Thymus (tissue), 11 donors: ENCODE data around the gene ARVCF. TPM values are rescaled to one million over a fixed set of nuclear protein-coding genes. Genes with fewer than 3 reads are reported as not detected.

Source experiments
- DNase-seq, 9 donors: peaks; one replicate each; pipeline ENCODE4 v3.0.0-alpha.2; 2013; ENCODE audit warnings: low spot score in 9 of 9, low read depth in 6 of 9, missing footprints in 1 of 9
- H3K27ac ChIP-seq, 2 donors: one replicate each; pipeline ENCODE4 v1.5.1; 2013; ENCODE audit warnings: control low read depth in 1 of 2, low read depth in 1 of 2, low read length in 1 of 2, mild to moderate bottlenecking in 1 of 2, moderate library complexity in 1 of 2
- H3K27me3 ChIP-seq, 2 donors: one replicate each; pipeline ENCODE4 v1.5.1; 2013; ENCODE audit warnings: low read length in 1 of 2; ENCODE audit not compliant: control insufficient read depth in 2 of 2, insufficient read depth in 1 of 2
- H3K36me3 ChIP-seq, 2 donors: one replicate each; pipeline ENCODE4 v1.5.1; 2013; ENCODE audit warnings: low read length in 1 of 2, mild to moderate bottlenecking in 1 of 2, moderate library complexity in 1 of 2; ENCODE audit not compliant: control insufficient read depth in 2 of 2, insufficient read depth in 2 of 2
- H3K4me1 ChIP-seq, 2 donors: one replicate each; pipeline ENCODE4 v1.5.1; 2013; ENCODE audit warnings: low read length in 2 of 2; ENCODE audit not compliant: control insufficient read depth in 2 of 2, insufficient read depth in 2 of 2
- H3K4me3 ChIP-seq, 2 donors: one replicate each; pipeline ENCODE4 v1.5.1; 2013; ENCODE audit warnings: low read length in 2 of 2, control low read depth in 1 of 2, mild to moderate bottlenecking in 1 of 2
- H3K9me3 ChIP-seq, 2 donors: one replicate each; pipeline ENCODE4 v1.5.1; 2013; ENCODE audit warnings: low read length in 1 of 2, mild to moderate bottlenecking in 1 of 2; ENCODE audit not compliant: control insufficient read depth in 2 of 2, insufficient read depth in 1 of 2
- WGBS: extraction: QIAGEN DNeasy Blood & Tissue Kit; methylation state at CpG from one replicate; pipeline ENCODE4 v1.1.7; 2013; 5-methylcytosine and 5-hydroxymethylcytosine counted together
- polyA plus RNA-seq: library from polyadenylated mRNA; stranded (reverse); fragments of 200-250 nt; gene quantifications from one replicate; pipeline ENCODE4 v1.2.3, GENCODE V29; 2013
- total RNA-seq: library from RNA; stranded (reverse); fragments of 120-200 nt; gene quantifications from one replicate; pipeline ENCODE4 v1.2.4, GENCODE V29; 2013
- donor health status: healthy.

The ARVCF gene
- total and polyA plus RNA-seq, 2 donors, result 2.1 to 8.2 TPM

DNA sequence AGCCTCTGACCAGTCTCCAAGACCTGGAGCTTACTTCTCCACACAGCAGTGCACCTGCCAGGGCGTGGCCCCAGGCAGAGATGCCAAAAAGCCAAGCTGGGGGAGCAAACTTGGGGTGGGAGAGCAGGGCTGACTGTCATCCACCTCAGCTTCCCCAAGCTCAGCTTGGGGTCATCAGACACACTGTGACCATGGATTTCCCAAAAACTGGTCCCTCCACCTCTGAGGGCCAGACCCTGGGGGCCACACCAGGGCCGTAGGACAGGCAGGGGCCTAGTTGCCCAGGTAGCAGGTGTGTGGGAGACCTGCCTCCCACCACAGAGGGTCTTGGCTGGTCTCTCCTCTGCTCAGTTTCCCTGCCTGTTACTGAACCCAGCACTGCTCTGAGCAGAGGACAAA, 30.6 kb downstream of the ARVCF start:
- Histone ChIP-seq H3K27me3 (peaks cover 0 to 15% of the 10 kb centered on the region in 2 donors), H3K9me3 (no peaks in the 10 kb centered on the region), H3K27ac (no peak overlapping the region), H3K4me1 (peaks cover 7 to 12% of the 10 kb centered on the region in 2 donors), H3K36me3 (no peaks in the 10 kb centered on the region), H3K4me3 (peak overlapping the region in 1 of 2 donors; percentile 44)
- no peak for DNase-seq
- WGBS, result 79% methylated on average over 2 of the region's 2 CpGs

DNA sequence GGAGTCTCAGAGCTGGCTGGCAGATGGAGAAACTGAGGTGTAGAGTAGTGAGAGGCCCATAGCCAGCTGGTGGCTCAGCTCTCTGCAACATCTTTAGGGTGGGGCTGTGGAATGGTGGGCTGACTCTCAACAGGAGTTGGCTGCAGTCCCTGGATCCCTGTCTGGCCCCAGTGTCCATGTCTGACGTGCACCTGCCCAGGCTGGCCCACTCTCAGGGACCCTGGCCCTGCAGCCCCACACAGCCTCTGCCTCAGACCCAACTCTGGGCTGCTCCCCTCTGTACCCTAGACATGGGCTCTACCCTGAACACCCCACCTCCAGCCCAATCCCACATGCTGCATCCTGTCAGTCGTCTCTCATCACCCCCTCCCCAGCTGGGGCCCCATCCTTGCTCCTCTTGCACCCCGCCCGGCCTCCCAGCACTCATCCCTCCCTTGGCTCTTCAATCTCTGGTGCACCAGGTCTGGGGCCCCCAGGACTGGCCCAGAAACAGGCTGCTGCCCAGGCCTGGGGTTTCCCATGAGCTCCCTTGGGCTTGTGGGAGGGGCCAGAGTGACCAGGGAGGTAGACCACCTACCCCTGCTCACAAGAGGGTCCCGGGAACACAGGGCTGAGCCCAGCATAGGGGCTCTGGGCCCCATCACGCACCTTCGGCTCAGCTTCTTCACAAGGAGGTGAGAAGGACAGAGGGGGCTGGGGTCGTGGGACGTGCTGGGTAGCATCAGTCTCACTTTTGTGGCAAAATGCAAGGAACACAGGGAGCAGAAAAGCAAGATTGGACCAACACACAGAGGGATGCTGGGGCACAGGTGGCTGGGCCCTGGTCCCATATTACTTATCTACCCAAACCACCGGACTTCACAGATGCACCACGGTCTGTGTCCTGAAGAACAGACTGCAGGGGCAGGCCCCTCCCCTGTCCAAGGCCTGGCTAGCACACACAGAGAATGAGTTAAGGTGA, 31.5 kb downstream of the ARVCF start:
- peaks cover 0 to 15% of the 10 kb centered on the region in 2 donors for H3K27me3 ChIP-seq
- H3K27ac ChIP-seq, result no peak overlapping the region
- 90% methylated on average over 11 of the region's 11 CpGs for WGBS
- no peak overlapping the region for H3K4me3 ChIP-seq
- H3K36me3 ChIP-seq, result no peaks in the 10 kb centered on the region
- DNase-seq, result no peak
- H3K4me1 ChIP-seq, result peaks cover 7 to 12% of the 10 kb centered on the region in 2 donors
- H3K9me3 ChIP-seq, result no peaks in the 10 kb centered on the region

DNA sequence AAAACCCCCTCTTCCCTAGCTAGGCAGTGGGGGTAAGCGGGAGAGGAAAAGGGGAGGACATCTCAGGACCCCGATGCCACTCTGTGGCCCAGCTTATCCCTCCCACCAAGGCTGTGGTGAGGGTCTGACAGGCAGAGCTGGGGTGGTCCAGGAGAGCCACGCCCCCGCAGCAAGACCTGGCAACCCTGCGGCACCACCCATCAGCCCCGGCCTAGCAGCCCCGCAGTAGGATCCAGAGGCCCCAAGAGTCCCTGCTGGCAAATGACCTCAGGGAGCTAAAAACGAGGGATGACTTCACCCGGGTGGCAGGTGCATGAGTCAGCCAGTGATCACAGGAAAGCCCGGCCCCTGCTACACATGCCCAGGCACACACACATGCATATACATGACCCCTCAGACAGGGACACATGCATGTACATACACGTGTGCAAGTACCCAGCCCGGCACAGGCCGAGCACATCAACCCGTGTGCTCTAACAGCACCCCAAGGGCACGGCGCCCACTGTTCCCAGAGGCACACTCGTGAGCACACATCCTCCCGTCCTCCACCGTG, 32.3 kb downstream of the ARVCF start:
- Histone ChIP-seq H3K4me3 (no peak overlapping the region), H3K4me1 (peaks cover 7 to 12% of the 10 kb centered on the region in 2 donors), H3K9me3 (no peaks in the 10 kb centered on the region), H3K36me3 (no peaks in the 10 kb centered on the region), H3K27ac (no peak overlapping the region), H3K27me3 (peaks cover 0 to 15% of the 10 kb centered on the region in 2 donors)
- DNase-seq, result no peak
- WGBS, result 96% methylated on average over 19 of the region's 19 CpGs

DNA sequence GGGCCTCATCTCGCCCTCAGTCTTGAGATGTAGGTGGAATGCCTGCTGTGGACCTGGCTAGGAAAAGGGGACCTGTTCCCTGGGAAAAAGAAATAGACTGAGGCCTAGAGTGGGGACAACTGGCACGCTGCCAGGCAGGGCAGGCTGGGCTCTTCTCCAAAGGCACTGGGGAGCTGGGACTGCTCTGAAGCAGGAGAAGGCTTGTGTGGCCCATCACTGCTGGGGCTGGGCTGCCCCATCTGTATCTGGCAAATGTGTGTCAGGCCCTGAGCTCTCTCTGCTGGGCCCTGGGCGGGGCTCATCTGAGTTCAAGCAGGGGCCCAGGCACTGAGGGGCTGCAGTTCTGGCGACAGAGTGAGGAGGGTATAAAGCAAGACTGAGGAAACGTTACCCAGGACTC, 32.9 kb downstream of the ARVCF start:
- H3K9me3 ChIP-seq, result no peaks in the 10 kb centered on the region
- no peaks in the 10 kb centered on the region for H3K36me3 ChIP-seq
- no peak overlapping the region for H3K27ac ChIP-seq
- H3K27me3 ChIP-seq, result peaks cover 0 to 15% of the 10 kb centered on the region in 2 donors
- 97% methylated on average over 5 of the region's 5 CpGs for WGBS
- DNase-seq, result no peak
- H3K4me3 ChIP-seq, result no peak overlapping the region
- peaks cover 7 to 12% of the 10 kb centered on the region in 2 donors for H3K4me1 ChIP-seq

DNA sequence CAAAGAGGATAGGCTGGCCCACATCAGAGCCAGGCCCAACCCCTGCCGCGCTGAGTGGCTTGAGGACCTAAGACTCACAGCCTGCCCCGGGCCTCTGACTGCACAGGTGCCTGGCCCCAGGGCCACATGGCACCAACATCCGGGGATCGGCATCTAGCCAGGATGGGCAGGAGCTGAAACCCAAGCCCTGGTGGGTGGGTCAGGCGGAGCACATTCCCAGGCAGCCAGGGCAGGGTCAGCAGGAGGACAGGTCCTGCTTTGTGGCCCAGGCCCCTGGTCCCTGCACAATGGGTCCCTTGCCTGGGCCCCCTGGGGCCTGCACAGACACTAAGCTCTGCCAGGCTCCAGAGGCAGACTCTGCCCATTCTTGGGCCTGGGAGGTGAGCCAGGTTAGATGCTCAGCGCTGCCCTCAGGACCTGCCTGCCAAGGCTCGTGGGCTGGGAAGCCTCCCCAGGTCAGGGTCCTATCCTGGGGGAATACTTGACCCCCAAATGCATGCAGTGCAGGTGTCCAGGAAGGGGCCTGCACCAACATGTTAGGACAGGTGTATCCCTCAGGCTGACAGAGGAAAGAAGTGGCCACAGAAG, 33.5 kb downstream of the ARVCF start:
- Histone ChIP-seq H3K4me1 (peaks cover 7 to 12% of the 10 kb centered on the region in 2 donors), H3K4me3 (no peak overlapping the region), H3K9me3 (no peaks in the 10 kb centered on the region), H3K36me3 (no peaks in the 10 kb centered on the region), H3K27me3 (peaks cover 0 to 15% of the 10 kb centered on the region in 2 donors), H3K27ac (no peak overlapping the region)
- DNase-seq, result no peak
- 96% methylated on average over 8 of the region's 8 CpGs for WGBS

DNA sequence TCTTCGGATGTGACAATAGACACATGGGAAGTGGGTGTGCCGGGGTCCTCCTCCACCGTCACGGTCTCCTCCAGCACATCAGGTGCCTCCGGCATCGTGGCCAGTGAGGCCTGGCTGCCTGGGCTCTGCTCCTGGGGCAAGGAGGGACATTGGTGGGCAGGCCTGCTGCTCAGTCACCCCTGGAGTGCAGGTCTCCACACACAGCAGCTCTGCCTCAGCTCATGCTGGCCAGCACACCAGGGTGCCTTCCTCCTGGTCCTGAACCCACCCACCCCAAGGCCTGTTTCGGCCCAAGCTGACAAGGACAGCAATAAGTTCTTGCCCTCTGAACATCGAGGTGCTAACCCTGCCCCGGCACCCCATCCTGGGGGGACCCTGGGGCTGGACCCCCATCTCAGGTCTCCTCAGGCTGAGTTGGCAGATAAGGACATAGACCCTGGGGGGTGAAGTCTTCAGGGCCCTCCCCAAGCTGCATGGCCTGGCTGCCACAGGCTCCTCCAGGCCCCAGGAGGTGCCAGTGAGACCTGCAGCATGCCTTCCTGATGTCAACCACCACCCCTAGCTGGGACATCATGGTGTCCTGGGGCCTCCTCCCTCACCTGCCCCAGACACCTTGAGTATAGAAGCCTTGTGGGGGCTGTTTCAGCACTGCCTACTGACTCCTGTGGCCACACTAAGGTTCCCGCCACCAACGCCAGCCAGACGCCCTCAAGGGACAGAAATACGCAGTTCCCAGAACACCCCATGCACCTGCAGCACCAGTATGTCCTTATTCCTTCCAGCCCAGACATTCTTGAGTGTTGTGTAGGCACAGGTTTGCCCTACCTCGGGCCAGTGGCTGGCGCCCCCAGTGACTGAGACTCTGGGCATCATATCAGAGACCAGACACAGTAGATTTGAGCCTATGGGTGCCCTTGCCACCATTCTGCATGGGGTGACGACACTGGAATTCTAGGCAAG, 34.4 kb downstream of the ARVCF start:
- Histone ChIP-seq H3K9me3 (no peaks in the 10 kb centered on the region), H3K4me3 (no peak overlapping the region), H3K27me3 (peaks cover 0 to 10% of the 10 kb centered on the region in 2 donors), H3K27ac (no peak overlapping the region), H3K36me3 (no peaks in the 10 kb centered on the region), H3K4me1 (peaks cover 7 to 10% of the 10 kb centered on the region in 2 donors)
- DNase-seq, result no peak
- WGBS, result 96% methylated on average over 16 of the region's 16 CpGs

DNA sequence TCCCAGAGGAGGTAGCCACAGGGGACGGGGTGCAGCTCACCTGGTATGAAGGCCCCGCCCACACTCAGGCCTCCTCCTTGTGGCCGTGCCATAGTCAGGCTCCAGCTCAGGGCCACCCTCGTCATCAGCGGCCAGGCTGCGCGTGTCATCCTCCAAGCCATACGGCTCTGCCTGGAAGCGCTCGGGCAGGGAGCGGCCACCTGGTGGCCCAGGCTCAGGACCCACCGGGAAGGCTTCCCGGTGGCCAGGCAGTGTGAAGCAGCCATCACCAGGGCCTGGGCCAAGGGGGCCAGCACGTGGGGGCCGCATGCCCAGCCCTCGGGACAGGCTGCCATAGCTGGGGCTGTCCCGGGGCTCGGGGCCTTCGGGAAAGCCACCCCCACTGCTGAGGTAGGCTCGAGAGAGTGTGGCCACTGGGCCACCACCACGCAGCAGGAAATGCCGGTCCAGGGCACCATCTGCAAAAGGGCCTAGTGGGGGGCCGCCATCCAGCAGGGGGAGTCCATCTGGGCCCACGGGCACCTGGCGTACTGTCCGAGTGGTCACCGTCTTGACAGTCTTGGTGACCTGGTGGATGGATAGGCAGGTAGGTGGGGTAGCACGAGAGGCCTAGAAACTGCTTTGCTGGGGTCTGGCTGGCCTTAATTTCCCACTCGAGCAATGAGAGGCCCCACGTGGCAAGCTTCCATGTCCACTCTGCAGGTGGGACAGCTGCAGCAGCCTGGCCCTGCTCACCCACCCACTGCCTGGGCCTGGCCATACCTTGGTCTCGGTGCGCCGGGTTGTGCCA, 35.3 kb downstream of the ARVCF start:
- DNase-seq, result no peak
- H3K9me3 ChIP-seq, result no peaks in the 10 kb centered on the region
- no peaks in the 10 kb centered on the region for H3K36me3 ChIP-seq
- H3K4me1 ChIP-seq, result peaks cover 4 to 7% of the 10 kb centered on the region in 2 donors
- H3K27ac ChIP-seq, result no peak overlapping the region
- H3K4me3 ChIP-seq, result no peak overlapping the region
- H3K27me3 ChIP-seq, result peaks cover 0 to 7% of the 10 kb centered on the region in 2 donors
- WGBS, result 97% methylated on average over 33 of the region's 33 CpGs

DNA sequence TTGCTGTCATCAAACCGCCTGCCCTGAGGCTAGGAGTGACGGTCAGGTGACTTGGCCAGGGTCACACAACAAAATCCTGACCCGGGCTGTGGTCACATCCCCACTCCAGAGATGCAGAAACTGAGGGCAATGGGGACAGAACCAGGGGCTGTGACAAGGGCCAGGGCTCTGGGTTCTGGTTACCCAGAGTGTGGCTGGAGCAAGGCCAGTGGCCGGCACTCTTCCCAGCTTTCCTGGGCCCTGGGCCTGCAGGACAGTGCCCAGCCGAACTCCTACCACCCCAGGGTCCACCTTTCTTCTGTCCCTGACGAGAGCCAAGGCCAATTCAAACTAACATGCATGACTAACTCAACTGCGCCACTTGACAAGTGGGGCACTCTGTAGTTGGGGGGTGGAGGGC, 35.9 kb downstream of the ARVCF start:
- Histone ChIP-seq H3K36me3 (no peaks in the 10 kb centered on the region), H3K4me1 (peaks cover 0 to 2% of the 10 kb centered on the region in 2 donors)
- 96% methylated on average over 7 of the region's 7 CpGs for WGBS

More for the DNA sequence above, 35.9 kb downstream of the ARVCF start:
- H3K4me3 ChIP-seq, result no peak overlapping the region
- DNase-seq, result no peak
- H3K9me3 ChIP-seq, result no peaks in the 10 kb centered on the region
- no peak overlapping the region for H3K27ac ChIP-seq
- peaks cover 0 to 1% of the 10 kb centered on the region in 2 donors for H3K27me3 ChIP-seq
